GM12878 (cell line): ENCODE data around the gene PRUNE2.

ENCODE experiments used
- NR2C2 ChIP-seq: IDR thresholded peaks from 2 replicates; pipeline ENCODE4 v1.6.1; 2011; ENCODE audit warnings: borderline replicate concordance, low read depth; ENCODE audit not compliant: control insufficient read depth, insufficient read length
- POLR2A ChIP-seq: IDR thresholded peaks from 2 replicates; pipeline ENCODE4 v1.6.1; 2011; ENCODE audit warnings: low read depth, mild to moderate bottlenecking, low read length

DNA sequence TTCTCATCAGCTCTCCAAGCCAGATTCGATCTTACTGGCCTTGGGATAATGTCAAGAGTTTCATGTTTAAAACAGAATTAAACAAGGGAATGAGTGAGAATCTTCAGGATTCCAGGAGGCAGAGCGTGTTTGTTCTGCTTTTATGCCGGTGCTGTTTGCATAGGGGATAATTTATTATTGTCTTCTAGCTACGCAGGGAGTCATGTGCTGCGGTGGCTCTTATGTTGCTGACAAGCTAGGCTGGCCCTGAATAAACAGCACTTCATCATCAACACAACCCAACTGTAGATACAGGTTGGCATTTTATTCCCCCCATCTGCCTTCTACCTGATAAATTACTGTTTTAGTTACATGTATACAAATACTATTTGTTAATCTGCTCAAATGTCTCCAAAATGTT lies 188.7 kb downstream of the PRUNE2 start:
- TF ChIP-seq POLR2A, result no peak
- TF ChIP-seq NR2C2, result no peak
